G401 (cell line): ENCODE measurements around the gene GPR27. TPM values are rescaled to one million over a fixed set of nuclear protein-coding genes. Genes with fewer than 3 reads are reported as not detected.

Source experiments
- DNase-seq: peaks from one replicate; pipeline ENCODE4 v3.0.0-alpha.2; 2015; ENCODE audit warnings: low spot score
- in situ Hi-C: cut with HindIII; loops from 2 replicates; pipeline ENCODE4 v1.10.0; 2016; ENCODE audit warnings: low sequenced_read_pairs, mixed read lengths
- total RNA-seq: library from RNA; depleted of rRNA; stranded (reverse); fragments of >200 nt; shearing (Covaris generic); gene quantifications from 2 replicates; pipeline ENCODE4 v1.2.3, GENCODE V29; 2014; rRNA removed

The GPR27 gene
- total RNA-seq, 1 experiment from 2014 or later, result 0.31 TPM

DNA sequence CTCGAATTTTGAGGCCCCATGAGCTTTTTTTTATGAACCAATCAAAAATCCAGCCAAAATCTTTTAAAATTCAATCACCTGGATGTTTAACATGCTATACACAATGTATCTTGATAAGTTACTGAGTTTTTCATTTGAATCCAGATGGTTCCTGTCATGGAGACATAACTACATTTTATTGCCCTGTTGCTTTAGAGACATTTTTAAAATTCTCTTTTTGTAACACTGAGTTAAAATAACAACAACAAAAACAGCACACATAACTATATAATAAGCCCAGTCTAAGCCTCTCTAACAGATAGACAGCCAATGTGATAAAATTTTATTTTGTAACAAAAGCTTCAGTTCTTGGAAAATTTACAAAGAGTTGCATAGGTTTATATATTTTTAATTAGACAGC is 29.5 kb downstream of the GPR27 start:
- no peak for DNase-seq
- in situ Hi-C loops, result no loop called here

DNA sequence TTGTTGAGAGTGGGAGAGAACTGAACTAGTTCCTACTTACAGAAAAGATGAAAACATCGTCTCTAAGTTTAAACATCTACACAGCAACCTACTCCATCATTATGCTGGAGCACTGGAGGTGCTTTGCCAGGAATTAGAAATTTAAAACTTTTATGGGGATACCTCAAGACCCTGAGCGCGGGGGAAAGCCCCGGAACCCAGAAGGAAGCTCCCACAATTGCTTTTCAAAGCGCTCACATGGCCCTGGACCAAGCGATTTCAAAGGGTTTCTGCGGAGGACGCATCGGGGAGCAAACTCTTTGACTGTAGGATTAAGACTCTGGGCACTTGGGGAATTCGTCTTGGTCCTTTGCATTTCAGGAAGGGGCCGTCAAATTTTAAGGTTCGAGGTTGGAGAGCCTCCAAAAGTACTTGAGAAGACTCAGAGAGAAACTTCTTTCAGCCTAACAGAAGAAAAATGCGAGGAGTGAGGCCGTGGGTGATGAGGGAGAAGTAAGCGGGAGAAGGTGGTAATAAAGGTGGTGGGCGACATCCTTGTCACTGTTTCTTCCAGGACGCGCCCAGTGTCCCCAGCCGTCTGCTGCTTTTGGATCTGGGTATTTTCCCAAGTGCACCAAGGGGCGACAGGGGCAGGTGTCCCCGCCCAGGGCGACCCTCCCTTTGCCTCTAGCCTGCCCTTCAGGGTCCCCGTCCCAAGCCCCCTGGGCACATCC is 30.7 kb downstream of the GPR27 start:
- no peak for DNase-seq
- in situ Hi-C loops, result no loop called here

GRCh38 chr3:71784914-71785531 is 31.4 kb downstream of the GPR27 start, which contains the start of gene PROK2:
Gene PROK2 (minus strand): TSS chr3:71785148. CDS start chr3:71785052, 96 bp downstream.
- in situ Hi-C loops, result no loop called here
- DNase-seq, result no peak

DNA sequence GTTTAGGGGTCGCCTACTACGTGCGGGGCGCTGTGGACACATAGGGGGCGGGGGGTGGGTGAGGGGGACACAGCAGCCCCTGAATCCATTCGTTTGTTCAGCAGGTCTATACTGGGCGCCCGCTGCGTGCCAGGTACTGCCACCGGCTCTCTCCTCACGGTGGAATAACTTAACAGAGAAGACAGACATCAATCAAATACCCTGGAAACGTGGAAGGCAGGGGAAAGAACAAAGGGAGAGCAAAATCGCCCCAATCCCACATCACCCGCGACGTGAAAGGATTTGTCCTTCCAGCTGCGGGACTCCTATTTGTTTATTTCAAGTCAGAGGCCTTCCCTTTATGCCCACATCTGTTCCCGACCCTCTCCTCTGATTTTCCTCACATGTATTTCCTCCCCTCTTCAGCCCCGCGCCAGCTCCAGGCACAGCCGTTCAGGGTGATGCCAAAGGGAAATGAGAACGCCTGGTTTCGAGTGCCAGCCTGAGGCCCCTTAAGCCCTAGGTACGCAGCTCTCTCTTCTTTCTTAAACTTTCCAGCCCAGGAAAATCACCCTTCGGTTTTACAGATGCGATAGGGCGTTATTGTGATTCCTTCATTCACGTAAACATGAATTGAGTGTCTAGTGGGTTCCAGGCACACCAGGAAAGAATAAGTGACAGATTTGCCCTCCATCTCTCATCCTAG is 32.0 kb downstream of the GPR27 start:
- DNase-seq, result no peak
- in situ Hi-C loops, result no loop called here

- DNase-seq, result no peak
- in situ Hi-C loops, result no loop called here
Measured at GRCh38 chr3:71786217-71786549, 32.5 kb downstream of the GPR27 start.

- in situ Hi-C loops, result no loop called here
- DNase-seq, result no peak
Measured at GRCh38 chr3:71786551-71786950, 32.9 kb downstream of the GPR27 start.

DNA sequence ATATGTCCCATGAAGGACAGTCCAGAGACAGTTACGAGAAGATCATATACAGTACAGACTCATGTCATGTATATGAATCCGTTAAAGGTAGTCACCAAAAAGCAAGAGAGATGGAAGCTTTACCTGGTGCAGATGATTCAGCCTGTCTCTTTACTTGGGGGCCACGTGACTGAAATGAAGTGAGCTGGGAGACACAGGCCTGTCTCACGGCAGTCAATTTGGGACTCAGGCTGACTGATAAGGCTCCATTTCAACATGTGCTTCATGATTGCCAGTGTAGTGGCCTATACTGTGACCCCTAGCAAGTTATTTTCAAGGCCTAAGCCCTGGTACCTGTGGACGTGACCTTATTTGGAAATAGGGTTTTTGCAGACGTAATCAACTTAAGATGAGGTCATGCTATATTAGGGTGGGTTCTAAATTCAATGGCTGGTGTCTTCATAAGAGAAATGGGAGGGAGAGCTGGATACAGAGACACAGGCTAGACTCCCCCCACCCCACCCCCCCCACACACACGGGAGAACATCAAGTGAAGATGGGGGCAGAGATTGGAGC is 34.3 kb downstream of the GPR27 start:
- DNase-seq, result no peak
- in situ Hi-C loops, result no loop called here

GRCh38 chr3:71789922-71790321 is 36.3 kb downstream of the GPR27 start:
- DNase-seq, result no peak
- in situ Hi-C loops, result no loop called here

DNA sequence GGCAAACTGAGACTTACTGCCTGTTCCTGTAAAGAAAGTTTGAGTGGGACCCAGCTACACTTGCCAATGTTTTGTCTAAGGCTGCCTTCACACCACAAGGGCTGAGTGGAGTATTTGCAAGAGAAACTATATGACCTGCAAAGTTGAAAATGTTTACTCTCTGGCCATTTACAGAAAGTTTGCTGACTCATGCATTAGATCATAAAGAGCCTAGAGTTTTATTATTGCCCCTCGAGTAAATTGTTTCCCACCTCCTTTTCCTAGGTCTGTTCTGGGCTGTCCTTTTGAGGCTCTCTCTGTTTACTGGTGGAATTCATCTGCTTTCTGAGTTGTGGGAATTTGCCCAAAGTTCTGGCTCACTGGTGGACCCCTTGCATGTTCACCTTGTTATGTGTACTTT is 38.0 kb downstream of the GPR27 start:
- no peak for DNase-seq
- in situ Hi-C loops, result no loop called here

- no peak for DNase-seq
- in situ Hi-C loops, result no loop called here
Measured at GRCh38 chr3:71796290-71796689, 42.6 kb downstream of the GPR27 start.

GRCh38 chr3:71797455-71797854 is 43.8 kb downstream of the GPR27 start:
- DNase-seq, result no peak
- in situ Hi-C loops, result no loop called here

DNA sequence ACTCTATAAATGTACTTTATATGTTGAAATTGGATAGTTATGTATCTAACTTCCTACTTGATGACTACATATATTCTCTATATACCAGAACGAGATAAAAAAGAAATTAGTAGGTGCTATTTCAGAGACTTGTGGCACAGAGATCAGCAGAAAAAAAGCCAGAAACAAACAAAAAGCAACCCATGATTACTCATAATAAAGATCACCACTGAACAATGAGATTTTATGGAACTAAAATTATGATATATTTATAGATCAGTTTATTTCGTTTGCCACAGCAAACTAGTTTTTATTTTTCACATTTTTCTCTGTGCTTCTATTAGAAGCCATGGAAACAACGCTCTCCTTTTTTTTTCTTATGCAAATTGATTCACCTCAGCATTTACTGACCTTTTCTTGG is 46.4 kb downstream of the GPR27 start:
- in situ Hi-C loops, result no loop called here
- DNase-seq, result no peak

- no peak for DNase-seq
- in situ Hi-C loops, result no loop called here
Measured at GRCh38 chr3:71801986-71802385, 48.3 kb downstream of the GPR27 start.

- DNase-seq, result no peak
- in situ Hi-C loops, result no loop called here
Measured at GRCh38 chr3:71803248-71803647, 49.6 kb downstream of the GPR27 start.

DNA sequence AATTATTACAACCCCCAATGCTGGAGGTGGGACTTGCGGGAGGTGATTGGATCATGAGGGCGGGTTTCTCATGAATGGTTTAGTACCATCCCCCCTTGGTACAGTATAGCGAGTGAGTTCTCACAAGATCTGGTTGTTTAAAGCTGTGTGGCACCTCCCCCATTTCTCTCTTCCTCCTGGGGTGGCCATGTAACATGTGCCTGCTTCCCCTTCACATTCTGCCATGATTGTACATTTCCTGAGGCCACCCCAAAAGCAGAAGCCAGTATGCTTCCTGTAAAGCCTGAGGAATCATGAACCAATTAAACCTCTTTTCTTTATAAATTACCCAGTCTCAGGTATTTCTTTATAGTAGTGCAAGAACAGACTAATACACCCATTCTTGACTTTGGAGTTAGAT is 51.5 kb downstream of the GPR27 start:
- DNase-seq, result no peak
- in situ Hi-C loops, result no loop called here

DNA sequence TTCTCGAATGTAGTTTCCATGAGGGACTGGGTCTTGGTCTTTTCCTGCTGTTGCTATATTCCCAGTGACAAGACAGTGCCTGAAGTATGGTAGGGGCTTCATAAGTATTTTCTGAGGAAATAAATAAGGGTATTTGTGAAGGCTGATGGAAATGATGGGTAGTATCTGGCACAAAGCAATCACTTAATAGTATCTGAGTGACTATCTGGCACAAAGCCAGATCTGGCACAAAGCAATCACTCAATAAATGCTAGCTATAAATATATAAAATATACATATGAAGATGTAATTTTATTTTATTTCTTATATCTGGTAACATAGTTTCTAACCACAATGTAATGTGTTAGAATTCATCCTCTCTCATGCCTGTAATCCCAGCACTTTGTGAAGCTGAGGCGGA is 52.0 kb downstream of the GPR27 start:
- in situ Hi-C loops, result no loop called here
- DNase-seq, result no peak

Other genes with a start within 250 kb of the GPR27 start
- 1.1 and 9.7 TPM in 2 replicates for gene FOXP1, start 170.1 kb upstream of the GPR27 start, total RNA-seq
- not detected in 2 replicates for gene EIF4E3, start 28.5 kb upstream of the GPR27 start, total RNA-seq
- gene PROK2, start 31.3 kb downstream of the GPR27 start, total RNA-seq, result not detected in 2 replicates